Fibroblast of lung (primary cell): ENCODE results near the gene EIF1B. TPM values are rescaled to one million over a fixed set of nuclear protein-coding genes. Genes with fewer than 3 reads are reported as not detected.
A peak's percentile ranks its signal among the peaks of the same experiment; 100 is the strongest.

Experiments
- DNase-seq, 2 donors: peaks; one replicate each; pipeline versions ENCODE4 v3.0.0 to v3.0.0-alpha.2; 2010; ENCODE audit warnings: low read depth in 2 of 2
- H2AFZ ChIP-seq: 2 replicates; pipeline ENCODE4 v1.5.1; 2012; ENCODE audit warnings: low read length, control low read depth, inconsistent platforms
- H3K27ac ChIP-seq: 2 replicates; pipeline ENCODE4 v1.5.1; 2011; ENCODE audit warnings: low read length, control low read depth; ENCODE audit not compliant: insufficient read depth
- H3K27me3 ChIP-seq: 2 replicates; pipeline ENCODE4 v1.5.1; 2011; ENCODE audit warnings: mild to moderate bottlenecking, low read length; ENCODE audit not compliant: control insufficient read depth, insufficient read depth
- H3K36me3 ChIP-seq: 2 replicates; pipeline ENCODE4 v1.5.1; 2011; ENCODE audit warnings: low read length; ENCODE audit not compliant: control insufficient read depth, insufficient read depth
- H3K4me1 ChIP-seq: 2 replicates; pipeline ENCODE4 v1.5.1; 2011; ENCODE audit warnings: low read length; ENCODE audit not compliant: control insufficient read depth, insufficient read depth; ENCODE audit errors: extremely low read depth
- H3K4me2 ChIP-seq: 2 replicates; pipeline ENCODE4 v1.5.1; 2011; ENCODE audit warnings: low read length, control low read depth; ENCODE audit not compliant: insufficient read depth; ENCODE audit errors: extremely low read depth
- H3K4me3 ChIP-seq, 4 experiments: fragments of 200-600 bp in 1 of 4; sonication (generic) in 1 of 4; replicated peaks in 1 of 4; 2 replicates each; pipeline ENCODE4 v1.5.1; 2011 to 2016; ENCODE audit warnings: low read length in 4 of 4, low read depth in 3 of 4, mild to moderate bottlenecking in 3 of 4, control low read depth in 2 of 4, inconsistent platforms in 1 of 4, mixed read lengths in 1 of 4; ENCODE audit not compliant: insufficient read depth in 1 of 4; ENCODE audit errors: control extremely low read depth in 1 of 4
- H3K79me2 ChIP-seq: 2 replicates; pipeline ENCODE4 v1.5.1; 2012; ENCODE audit warnings: mild to moderate bottlenecking, low read length, inconsistent platforms; ENCODE audit not compliant: control insufficient read depth, insufficient read depth
- H3K9ac ChIP-seq: 2 replicates; pipeline ENCODE4 v1.5.1; 2011; ENCODE audit warnings: mild to moderate bottlenecking, low read length, control low read depth; ENCODE audit not compliant: insufficient read depth
- H3K9me3 ChIP-seq: 2 replicates; pipeline ENCODE4 v1.5.1; 2012; ENCODE audit warnings: low read depth, low read length; ENCODE audit not compliant: control insufficient read depth, insufficient read depth
- H4K20me1 ChIP-seq: 2 replicates; pipeline ENCODE4 v1.5.1; 2011; ENCODE audit warnings: low read length; ENCODE audit not compliant: control insufficient read depth, insufficient read depth; ENCODE audit errors: extremely low read depth
- EZH2 ChIP-seq: IDR thresholded peaks from 2 replicates; pipeline ENCODE4 v1.5.1; 2012; ENCODE audit warnings: low read length, control low read depth, mild to moderate bottlenecking; ENCODE audit errors: missing control alignments
- polyA plus RNA-seq, 2 donors: library from polyadenylated mRNA; depleted of rRNA in 1 of 2; stranded (reverse) in 1 of 2; unstranded in 1 of 2; fragments of >200 nt; gene quantifications; 2 replicates each; pipeline ENCODE4 v1.2.1, GENCODE V29; 2011 to 2012; ENCODE audit warnings: missing spikeins in 1 of 2
- total RNA-seq: library from RNA; depleted of rRNA; stranded (reverse); fragments of >200 nt; gene quantifications from 2 replicates; pipeline ENCODE4 v1.2.1, GENCODE V29; 2014
- TF ChIP-seq, protein P1 (sequence below), 2 donors: IDR thresholded peaks in 1 of 2; conservative IDR thresholded peaks in 1 of 2; 1 replicate in 1 of 2; 2 replicates in 1 of 2; pipeline ENCODE4 v1.5.1; 2011 to 2012; ENCODE audit warnings: low read length in 2 of 2, control low read depth in 1 of 2, inconsistent platforms in 1 of 2, low read depth in 1 of 2, mild to moderate bottlenecking in 1 of 2

Gene EIF1B
- total and polyA plus RNA-seq, 2 donors (not counting 1 experiment from before 2014, with no cell fraction given) = 24.8 to 36.7 TPM

DNA sequence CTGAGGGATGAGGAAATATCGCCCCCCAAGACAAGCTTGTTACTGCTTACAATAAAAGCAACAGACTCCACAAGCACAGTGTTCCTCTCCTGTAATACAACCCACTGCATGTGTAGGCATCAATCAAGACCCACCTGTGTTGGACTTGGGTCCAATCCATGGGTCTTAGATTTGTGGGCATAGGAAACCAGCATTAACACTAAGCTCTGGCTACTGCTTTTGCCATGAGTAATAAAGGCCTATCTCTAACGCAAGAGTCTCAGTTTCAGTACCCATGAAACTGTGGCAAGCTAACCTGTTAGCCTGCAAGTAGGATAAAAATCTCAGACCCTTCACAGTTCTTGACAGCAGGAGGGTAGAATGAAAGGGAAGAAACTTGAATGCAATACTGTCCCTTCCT lies 5.2 kb upstream of the EIF1B start:
- H3K79me2 ChIP-seq = no peaks in the 10 kb centered on the region
- DNase-seq = no peak
- no peaks in the 10 kb centered on the region for H3K27me3 ChIP-seq
- peaks cover 3% of the 10 kb centered on the region for H3K4me1 ChIP-seq
- no peak overlapping the region for H2AFZ ChIP-seq
- no peak overlapping the region for H3K4me2 ChIP-seq
- no peak overlapping the region for H3K27ac ChIP-seq
- TF ChIP-seq, protein P1, sequence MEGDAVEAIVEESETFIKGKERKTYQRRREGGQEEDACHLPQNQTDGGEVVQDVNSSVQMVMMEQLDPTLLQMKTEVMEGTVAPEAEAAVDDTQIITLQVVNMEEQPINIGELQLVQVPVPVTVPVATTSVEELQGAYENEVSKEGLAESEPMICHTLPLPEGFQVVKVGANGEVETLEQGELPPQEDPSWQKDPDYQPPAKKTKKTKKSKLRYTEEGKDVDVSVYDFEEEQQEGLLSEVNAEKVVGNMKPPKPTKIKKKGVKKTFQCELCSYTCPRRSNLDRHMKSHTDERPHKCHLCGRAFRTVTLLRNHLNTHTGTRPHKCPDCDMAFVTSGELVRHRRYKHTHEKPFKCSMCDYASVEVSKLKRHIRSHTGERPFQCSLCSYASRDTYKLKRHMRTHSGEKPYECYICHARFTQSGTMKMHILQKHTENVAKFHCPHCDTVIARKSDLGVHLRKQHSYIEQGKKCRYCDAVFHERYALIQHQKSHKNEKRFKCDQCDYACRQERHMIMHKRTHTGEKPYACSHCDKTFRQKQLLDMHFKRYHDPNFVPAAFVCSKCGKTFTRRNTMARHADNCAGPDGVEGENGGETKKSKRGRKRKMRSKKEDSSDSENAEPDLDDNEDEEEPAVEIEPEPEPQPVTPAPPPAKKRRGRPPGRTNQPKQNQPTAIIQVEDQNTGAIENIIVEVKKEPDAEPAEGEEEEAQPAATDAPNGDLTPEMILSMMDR (conservative IDR thresholded peaks at IDR 0.05 in 1 of 2, IDR thresholded peaks at IDR 0.05 in 1 of 2; ENCODE audit: low read depth in 1 of 2, low read length in 2 of 2) = no peak
- TF ChIP-seq EZH2 = no peak
- no peak overlapping the region for H3K4me3 ChIP-seq
- no peaks in the 10 kb centered on the region for H4K20me1 ChIP-seq
- no peaks in the 10 kb centered on the region for H3K36me3 ChIP-seq
- no peak overlapping the region for H3K9ac ChIP-seq
- no peaks in the 10 kb centered on the region for H3K9me3 ChIP-seq

DNA sequence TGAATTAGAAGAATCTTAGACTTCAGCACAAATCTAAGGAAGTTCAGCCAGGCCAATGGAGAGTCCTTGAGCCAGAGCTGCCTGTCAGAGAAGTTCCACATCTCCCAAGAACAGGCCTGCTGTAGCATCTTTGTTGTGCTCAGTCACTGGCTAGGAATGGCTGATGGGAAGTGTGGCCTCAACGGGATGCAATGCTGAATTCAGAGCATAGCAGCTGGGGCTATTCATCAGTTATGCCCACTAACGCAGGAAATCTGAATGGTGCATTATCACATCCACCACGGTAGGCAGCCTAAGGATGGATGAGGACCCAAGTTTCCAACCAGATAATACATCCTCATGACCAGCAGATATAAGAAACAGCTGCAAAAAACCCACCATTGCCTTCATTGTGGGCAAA lies 3.2 kb upstream of the EIF1B start:
- Histone ChIP-seq H3K27ac (no peak overlapping the region), H3K4me3 (no peak overlapping the region)
- TF ChIP-seq, protein P1 (conservative IDR thresholded peaks at IDR 0.05 in 1 of 2, IDR thresholded peaks at IDR 0.05 in 1 of 2; ENCODE audit: low read depth in 1 of 2, low read length in 2 of 2) = no peak
- TF ChIP-seq EZH2 = no peak

DNA sequence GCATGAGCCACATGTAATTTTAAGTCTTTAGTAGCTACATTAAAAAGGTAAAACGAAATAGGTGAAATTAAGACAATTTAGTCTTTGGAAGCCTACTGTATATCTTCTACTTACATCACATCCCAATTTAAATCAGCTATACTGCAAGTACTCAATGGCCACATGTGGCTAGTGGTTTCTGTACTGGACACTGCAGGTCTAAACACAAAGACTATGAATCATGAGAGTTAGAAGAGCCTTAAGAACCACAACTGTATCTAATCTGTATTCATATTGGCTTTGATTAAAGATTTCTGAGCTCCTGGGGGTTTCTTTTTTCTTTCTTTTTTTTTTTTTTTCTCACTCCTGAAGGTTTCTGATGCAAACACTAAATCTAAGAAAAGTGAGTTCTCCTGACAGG lies 2.3 kb upstream of the EIF1B start:
- Histone ChIP-seq H3K9ac (no peak overlapping the region), H3K4me2 (no peak overlapping the region), H3K36me3 (no peaks in the 10 kb centered on the region), H2AFZ (no peak overlapping the region), H3K9me3 (no peaks in the 10 kb centered on the region), H3K4me3 (no peak overlapping the region), H4K20me1 (no peaks in the 10 kb centered on the region), H3K27ac (no peak overlapping the region), H3K79me2 (peaks cover 18% of the 10 kb centered on the region), H3K27me3 (no peaks in the 10 kb centered on the region), H3K4me1 (peaks cover 2% of the 10 kb centered on the region)
- TF ChIP-seq, protein P1 (conservative IDR thresholded peaks at IDR 0.05 in 1 of 2, IDR thresholded peaks at IDR 0.05 in 1 of 2; ENCODE audit: low read depth in 1 of 2, low read length in 2 of 2) = no peak
- no peak for TF ChIP-seq EZH2
- DNase-seq = peak in 1 of 2 donors; percentile 45

More for the DNA sequence above, 3.2 kb upstream of the EIF1B start:
- no peaks in the 10 kb centered on the region for H3K9me3 ChIP-seq
- no peak overlapping the region for H3K9ac ChIP-seq
- H2AFZ ChIP-seq = no peak overlapping the region
- H4K20me1 ChIP-seq = no peaks in the 10 kb centered on the region
- H3K79me2 ChIP-seq = peaks cover 17% of the 10 kb centered on the region
- H3K4me2 ChIP-seq = no peak overlapping the region
- H3K4me1 ChIP-seq = peaks cover under 1% of the 10 kb centered on the region
- H3K27me3 ChIP-seq = no peaks in the 10 kb centered on the region
- peak in 1 of 2 donors; percentile 63 for DNase-seq
- H3K36me3 ChIP-seq = no peaks in the 10 kb centered on the region
